Activated CD8-positive, alpha-beta T cell treated with anti-CD3 and anti-CD28 coated beads for 36 hours (primary cell): ENCODE data around the gene DBF4. TPM values are rescaled to one million over a fixed set of nuclear protein-coding genes. Genes with fewer than 3 reads are reported as not detected.
A peak's percentile ranks its signal among the peaks of the same experiment; 100 is the strongest.

Source experiments
- ATAC-seq: fragments of 200-7000 bp; cut with Tn5 transposase; one replicate; pipeline ENCODE4 v1.10.0; 2021; ENCODE audit warnings: mild to moderate bottlenecking, moderate library complexity
- CTCF ChIA-PET: fragments of 350-600 bp; sonication (Branson Sonifier 250); formaldehyde crosslinking; loops from one replicate; lab custom pipeline; 2021; ENCODE audit warnings: antibody characterized with exemption; lab: Charles Lee
- POLR2A ChIA-PET: fragments of 350-600 bp; sonication (Branson Sonifier 250); formaldehyde crosslinking; loops from one replicate; lab custom pipeline; 2021; ENCODE audit warnings: antibody characterized with exemption; lab: Charles Lee
- DNase-seq: peaks from one replicate; pipeline ENCODE4 v3.0.0-alpha.2; 2020
- H3K27ac Mint-ChIP-seq: one replicate; pipeline ENCODE4 v1.8.0; 2021; ENCODE audit warnings: mild to moderate bottlenecking, mixed read lengths
- H3K27me3 Mint-ChIP-seq: one replicate; pipeline ENCODE4 v1.8.0; 2021; ENCODE audit warnings: mixed read lengths
- H3K36me3 Mint-ChIP-seq: one replicate; pipeline ENCODE4 v1.8.0; 2021; ENCODE audit warnings: low read depth, mixed read lengths
- H3K4me1 Mint-ChIP-seq: one replicate; pipeline ENCODE4 v1.8.0; 2021; ENCODE audit warnings: low read depth, mixed read lengths
- H3K4me3 Mint-ChIP-seq: one replicate; pipeline ENCODE4 v1.8.0; 2021; ENCODE audit warnings: mild to moderate bottlenecking, moderate library complexity, mixed read lengths
- H3K9me3 Mint-ChIP-seq: one replicate; pipeline ENCODE4 v1.8.0; 2021; ENCODE audit warnings: mixed read lengths
- CTCF ChIP-seq: fragments of 200-600 bp; IDR thresholded peaks from one replicate; pipeline ENCODE4 v1.8.0; 2022; ENCODE audit warnings: antibody characterized with exemption, mild to moderate bottlenecking
- intact Hi-C: fragments of 100-400 bp; cut with micrococcal nuclease; formaldehyde crosslinking; loops from one replicate; pipeline ENCODE4 v1.10.0; 2022
- total RNA-seq, 2 experiments: library from RNA; stranded (reverse); gene quantifications; one replicate each; pipeline ENCODE4 v1.2.3, GENCODE V29; 2021

Gene DBF4
- total RNA-seq, 2 experiments from 2014 or later = 77.6 to 78.7 TPM

GRCh38 chr7:87926581-87927461 is 50.5 kb downstream of the DBF4 start:
- Mint-ChIP-seq H3K4me1 (peaks cover 7% of the 10 kb centered on the region), H3K9me3 (no peaks in the 10 kb centered on the region), H3K4me3 (no peak overlapping the region), H3K27me3 (peaks cover 1% of the 10 kb centered on the region), H3K36me3 (no peaks in the 10 kb centered on the region), H3K27ac (no peak overlapping the region)
- ChIA-PET POLR2A (no interaction called here), CTCF (interaction anchor here (0.7 to 1.3 kb wide), 2 partner anchors 40 to 582 kb away, joined by 3 to 4 read pairs; no protein-coding TSS in a partner anchor)
- intact Hi-C loops = no loop called here
- DNase-seq (peak; percentile 51), ATAC-seq (peak; percentile 90)
- TF ChIP-seq CTCF = no peak

GRCh38 chr7:87933605-87933952 is 57.3 kb downstream of the DBF4 start:
- Mint-ChIP-seq H3K4me1 (peaks cover 9% of the 10 kb centered on the region), H3K4me3 (peak overlapping the region; percentile 76), H3K27ac (peak overlapping the region; percentile 5), H3K9me3 (no peaks in the 10 kb centered on the region), H3K36me3 (peaks cover 2% of the 10 kb centered on the region), H3K27me3 (peaks cover 4% of the 10 kb centered on the region)
- ChIA-PET POLR2A (interaction anchor here (0.6 to 1.2 kb wide), 3 partner anchors 9 to 334 kb away, joined by 3 to 6 read pairs (median 3); no protein-coding TSS in a partner anchor), CTCF (interaction anchor here (0.6 to 1.2 kb wide), 3 partner anchors 11 to 136 kb away, joined by 3 to 4 read pairs (median 3); no protein-coding TSS in a partner anchor)
- no peak for TF ChIP-seq CTCF
- DNase-seq (no peak), ATAC-seq (peak; percentile 1)
- intact Hi-C loops = loop anchor here (10.0 kb wide), 1 partner anchor 171 kb away; no protein-coding TSS in a partner anchor

- ChIA-PET CTCF (interaction anchor here (0.6 to 1.2 kb wide), 5 partner anchors 10 to 137 kb away, joined by 3 to 4 read pairs (median 3); no protein-coding TSS in a partner anchor), POLR2A (interaction anchor here (0.6 to 1.2 kb wide), 6 partner anchors 8 to 335 kb away, joined by 3 to 6 read pairs (median 3); no protein-coding TSS in a partner anchor)
- TF ChIP-seq CTCF = no peak
- H3K27me3 Mint-ChIP-seq = peaks cover 4% of the 10 kb centered on the region
- peaks cover 2% of the 10 kb centered on the region for H3K36me3 Mint-ChIP-seq
- DNase-seq = peak; percentile 94
- H3K4me3 Mint-ChIP-seq = peak within 1 kb of the TSS; percentile 76
- intact Hi-C loops = loop anchor here (10.0 kb wide), 1 partner anchor 171 kb away; no protein-coding TSS in a partner anchor
- ATAC-seq = peak; percentile 99
- H3K9me3 Mint-ChIP-seq = no peaks in the 10 kb centered on the region
- peak within 1 kb of the TSS; percentile 79 for H3K27ac Mint-ChIP-seq
- peaks cover 9% of the 10 kb centered on the region for H3K4me1 Mint-ChIP-seq
These were observed 57.8 kb downstream of the DBF4 start, which contains the start of gene ADAM22 for GRCh38 chr7:87933953-87934698. TSS of gene ADAM22 (plus strand) at chr7:87934251. CDS start at chr7:87934466, 215 bp downstream.

- ATAC-seq (peak; percentile 0), DNase-seq (peak; percentile 19)
- intact Hi-C loops = loop anchor here (10.0 kb wide), 1 partner anchor 170 kb away; no protein-coding TSS in a partner anchor
- Mint-ChIP-seq H3K4me1 (peaks cover 9% of the 10 kb centered on the region), H3K9me3 (no peaks in the 10 kb centered on the region), H3K36me3 (peaks cover 2% of the 10 kb centered on the region), H3K27ac (peak overlapping the region; percentile 50), H3K27me3 (peaks cover 4% of the 10 kb centered on the region), H3K4me3 (peak overlapping the region; percentile 76)
- no peak for TF ChIP-seq CTCF
- ChIA-PET CTCF (interaction anchor here (0.7 to 1.6 kb wide), 4 partner anchors 15 to 235 kb away, joined by 3 to 5 read pairs (median 3); no protein-coding TSS in a partner anchor), POLR2A (interaction anchor here (0.6 to 1.2 kb wide), 5 partner anchors 8 to 335 kb away, joined by 3 to 6 read pairs (median 4); no protein-coding TSS in a partner anchor)
These were observed 58.5 kb downstream of the DBF4 start for GRCh38 chr7:87934699-87935383.
